Fibroblast of lung (primary cell): ENCODE data around the gene APOD. TPM values are rescaled to one million over a fixed set of nuclear protein-coding genes. Genes with fewer than 3 reads are reported as not detected.
A peak's percentile ranks its signal among the peaks of the same experiment; 100 is the strongest.

Experiments used
- DNase-seq, 2 donors: peaks; one replicate each; pipeline versions ENCODE4 v3.0.0 to v3.0.0-alpha.2; 2010; ENCODE audit warnings: low read depth in 2 of 2
- H2AFZ ChIP-seq: 2 replicates; pipeline ENCODE4 v1.5.1; 2012; ENCODE audit warnings: low read length, control low read depth, inconsistent platforms
- H3K27ac ChIP-seq: 2 replicates; pipeline ENCODE4 v1.5.1; 2011; ENCODE audit warnings: low read length, control low read depth; ENCODE audit not compliant: insufficient read depth
- H3K27me3 ChIP-seq: 2 replicates; pipeline ENCODE4 v1.5.1; 2011; ENCODE audit warnings: mild to moderate bottlenecking, low read length; ENCODE audit not compliant: control insufficient read depth, insufficient read depth
- H3K36me3 ChIP-seq: 2 replicates; pipeline ENCODE4 v1.5.1; 2011; ENCODE audit warnings: low read length; ENCODE audit not compliant: control insufficient read depth, insufficient read depth
- H3K4me1 ChIP-seq: 2 replicates; pipeline ENCODE4 v1.5.1; 2011; ENCODE audit warnings: low read length; ENCODE audit not compliant: control insufficient read depth, insufficient read depth; ENCODE audit errors: extremely low read depth
- H3K4me2 ChIP-seq: 2 replicates; pipeline ENCODE4 v1.5.1; 2011; ENCODE audit warnings: low read length, control low read depth; ENCODE audit not compliant: insufficient read depth; ENCODE audit errors: extremely low read depth
- H3K4me3 ChIP-seq, 4 experiments: fragments of 200-600 bp in 1 of 4; sonication (generic) in 1 of 4; replicated peaks in 1 of 4; 2 replicates each; pipeline ENCODE4 v1.5.1; 2011 to 2016; ENCODE audit warnings: low read length in 4 of 4, low read depth in 3 of 4, mild to moderate bottlenecking in 3 of 4, control low read depth in 2 of 4, inconsistent platforms in 1 of 4, mixed read lengths in 1 of 4; ENCODE audit not compliant: insufficient read depth in 1 of 4; ENCODE audit errors: control extremely low read depth in 1 of 4
- H3K79me2 ChIP-seq: 2 replicates; pipeline ENCODE4 v1.5.1; 2012; ENCODE audit warnings: mild to moderate bottlenecking, low read length, inconsistent platforms; ENCODE audit not compliant: control insufficient read depth, insufficient read depth
- H3K9ac ChIP-seq: 2 replicates; pipeline ENCODE4 v1.5.1; 2011; ENCODE audit warnings: mild to moderate bottlenecking, low read length, control low read depth; ENCODE audit not compliant: insufficient read depth
- H3K9me3 ChIP-seq: 2 replicates; pipeline ENCODE4 v1.5.1; 2012; ENCODE audit warnings: low read depth, low read length; ENCODE audit not compliant: control insufficient read depth, insufficient read depth
- H4K20me1 ChIP-seq: 2 replicates; pipeline ENCODE4 v1.5.1; 2011; ENCODE audit warnings: low read length; ENCODE audit not compliant: control insufficient read depth, insufficient read depth; ENCODE audit errors: extremely low read depth
- CTCF ChIP-seq, 2 donors: IDR thresholded peaks in 1 of 2; conservative IDR thresholded peaks in 1 of 2; 1 replicate in 1 of 2; 2 replicates in 1 of 2; pipeline ENCODE4 v1.5.1; 2011 to 2012; ENCODE audit warnings: low read length in 2 of 2, control low read depth in 1 of 2, inconsistent platforms in 1 of 2, low read depth in 1 of 2, mild to moderate bottlenecking in 1 of 2
- EZH2 ChIP-seq: IDR thresholded peaks from 2 replicates; pipeline ENCODE4 v1.5.1; 2012; ENCODE audit warnings: low read length, control low read depth, mild to moderate bottlenecking; ENCODE audit errors: missing control alignments
- polyA plus RNA-seq, 2 donors: library from polyadenylated mRNA; depleted of rRNA in 1 of 2; stranded (reverse) in 1 of 2; unstranded in 1 of 2; fragments of >200 nt; gene quantifications; 2 replicates each; pipeline ENCODE4 v1.2.1, GENCODE V29; 2011 to 2012; ENCODE audit warnings: missing spikeins in 1 of 2
- total RNA-seq: library from RNA; depleted of rRNA; stranded (reverse); fragments of >200 nt; gene quantifications from 2 replicates; pipeline ENCODE4 v1.2.1, GENCODE V29; 2014

The APOD gene
- total and polyA plus RNA-seq, 2 donors (not counting 1 experiment from before 2014, with no cell fraction given), result 1.9 to 3.6 TPM

- Histone ChIP-seq H3K9ac (no peak overlapping the region), H3K4me1 (peaks cover 4% of the 10 kb centered on the region), H3K79me2 (no peaks in the 10 kb centered on the region), H4K20me1 (no peaks in the 10 kb centered on the region), H3K4me2 (no peak overlapping the region), H3K27ac (no peak overlapping the region), H3K9me3 (no peaks in the 10 kb centered on the region), H2AFZ (no peak overlapping the region), H3K4me3 (no peak overlapping the region), H3K36me3 (no peaks in the 10 kb centered on the region), H3K27me3 (peaks cover 3% of the 10 kb centered on the region)
- TF ChIP-seq CTCF (conservative IDR thresholded peaks at IDR 0.05 in 1 of 2, IDR thresholded peaks at IDR 0.05 in 1 of 2; ENCODE audit: low read depth in 1 of 2, low read length in 2 of 2), result no peak
- no peak for TF ChIP-seq EZH2
- no peak for DNase-seq
Observed at GRCh38 chr3:195548006-195548405, 35.7 kb downstream of the APOD start.

DNA sequence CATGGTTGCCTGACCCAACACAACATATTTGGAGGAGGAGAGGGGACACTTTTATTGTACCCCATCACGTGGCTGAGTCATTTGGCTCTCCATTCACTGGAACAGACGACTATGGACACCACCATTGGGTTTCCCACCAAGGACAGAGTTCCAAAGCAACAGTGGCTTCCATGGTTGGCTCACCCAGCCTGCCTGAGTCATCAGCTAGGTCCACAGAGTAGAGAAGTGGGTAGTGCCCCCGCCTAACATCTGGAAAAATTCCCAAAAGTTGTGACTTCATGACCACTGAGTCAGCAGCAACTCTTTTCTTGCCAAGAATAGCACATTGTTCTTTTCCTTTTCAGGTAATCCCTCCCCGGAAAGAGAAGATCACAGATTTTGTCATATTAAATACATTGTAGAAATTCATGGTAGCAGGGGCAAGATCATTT, 37.6 kb downstream of the APOD start:
- Histone ChIP-seq H4K20me1 (no peaks in the 10 kb centered on the region), H3K36me3 (no peaks in the 10 kb centered on the region), H3K4me1 (peaks cover 4% of the 10 kb centered on the region), H3K27me3 (peaks cover 3% of the 10 kb centered on the region), H3K4me2 (no peak overlapping the region), H3K79me2 (peaks cover 13% of the 10 kb centered on the region), H2AFZ (no peak overlapping the region), H3K27ac (no peak overlapping the region), H3K9ac (no peak overlapping the region), H3K4me3 (no peak overlapping the region), H3K9me3 (no peaks in the 10 kb centered on the region)
- DNase-seq, result peak; percentile 84 to 88
- no peak for TF ChIP-seq EZH2
- no peak for TF ChIP-seq CTCF (conservative IDR thresholded peaks at IDR 0.05 in 1 of 2, IDR thresholded peaks at IDR 0.05 in 1 of 2; ENCODE audit: low read depth in 1 of 2, low read length in 2 of 2)

GRCh38 chr3:195544634-195545033, 39.1 kb downstream of the APOD start:
- H2AFZ ChIP-seq, result no peak overlapping the region
- H3K4me2 ChIP-seq, result no peak overlapping the region
- H3K36me3 ChIP-seq, result no peaks in the 10 kb centered on the region
- no peaks in the 10 kb centered on the region for H3K27me3 ChIP-seq
- DNase-seq, result no peak
- H3K79me2 ChIP-seq, result peaks cover 27% of the 10 kb centered on the region
- H3K4me3 ChIP-seq, result no peak overlapping the region
- H3K27ac ChIP-seq, result no peak overlapping the region
- no peak overlapping the region for H3K9ac ChIP-seq
- peaks cover 7% of the 10 kb centered on the region for H3K4me1 ChIP-seq
- no peak for TF ChIP-seq CTCF (conservative IDR thresholded peaks at IDR 0.05 in 1 of 2, IDR thresholded peaks at IDR 0.05 in 1 of 2; ENCODE audit: low read depth in 1 of 2, low read length in 2 of 2)
- TF ChIP-seq EZH2, result no peak
- H4K20me1 ChIP-seq, result no peaks in the 10 kb centered on the region
- H3K9me3 ChIP-seq, result no peaks in the 10 kb centered on the region
